Measurements from ENCODE around the gene TSPAN31. TPM values are rescaled to one million over a fixed set of nuclear protein-coding genes. Genes with fewer than 3 reads are reported as not detected.

TSPAN31 gene
- total RNA-seq, 2 donors from 2014 or later, result 21.7 to 27.8 TPM

GRCh38 chr12:57723630-57723962 is 21.2 kb upstream of the TSPAN31 start:
- peaks cover 18% of the 10 kb centered on the region for H3K36me3 ChIP-seq (ENCODE audit: control insufficient read depth, insufficient read depth, low read length)
- H3K4me1 ChIP-seq (ENCODE audit: control insufficient read depth, insufficient read depth, low read length), result no peaks in the 10 kb centered on the region
- H3K27me3 ChIP-seq (ENCODE audit: control insufficient read depth, insufficient read depth, low read length, poor library complexity, severe bottlenecking), result peaks cover 59% of the 10 kb centered on the region
- TF ChIP-seq CTCF (conservative IDR thresholded peaks at IDR 0.05), result no peak
- H3K27ac ChIP-seq (ENCODE audit: low read depth, low read length), result no peak overlapping the region
- H3K9ac ChIP-seq (ENCODE audit: extremely low read depth, low read length, poor library complexity, severe bottlenecking), result no peak overlapping the region
- 75% methylated on average over 1 of the region's 2 CpGs; no CpG with 5 or more reads in 1 of the 2 experiments for WGBS, 2 experiments (ENCODE audit: insufficient coverage in 1 of 2, insufficient read length in 1 of 2)
- peaks cover 59% of the 10 kb centered on the region for H3K27me3 Mint-ChIP-seq (ENCODE audit: insufficient read depth)
- no peak overlapping the region for H3K4me3 Mint-ChIP-seq
- H3K9me3 ChIP-seq (ENCODE audit: control insufficient read depth, low read length), result no peaks in the 10 kb centered on the region
- H3K9me3 Mint-ChIP-seq, result peaks cover 2% of the 10 kb centered on the region
- no peak for DNase-seq
- no peak overlapping the region for H3K27ac Mint-ChIP-seq
- H3K36me3 Mint-ChIP-seq (ENCODE audit: low read depth), result peaks cover 31% of the 10 kb centered on the region
- H3K4me3 ChIP-seq (ENCODE audit: low read length), result no peak overlapping the region
- peaks cover 4% of the 10 kb centered on the region for H3K4me1 Mint-ChIP-seq

GRCh38 chr12:57724003-57724935 is 20.6 kb upstream of the TSPAN31 start:
- H3K9me3 ChIP-seq (ENCODE audit: control insufficient read depth, low read length), result no peaks in the 10 kb centered on the region
- peaks cover 4% of the 10 kb centered on the region for H3K4me1 Mint-ChIP-seq
- TF ChIP-seq CTCF (conservative IDR thresholded peaks at IDR 0.05), result no peak
- no peak overlapping the region for H3K9ac ChIP-seq (ENCODE audit: extremely low read depth, low read length, poor library complexity, severe bottlenecking)
- H3K4me3 ChIP-seq (ENCODE audit: low read length), result no peak overlapping the region
- DNase-seq, result peak; percentile 44
- H3K36me3 Mint-ChIP-seq (ENCODE audit: low read depth), result peaks cover 25% of the 10 kb centered on the region
- no peak overlapping the region for H3K27ac ChIP-seq (ENCODE audit: low read depth, low read length)
- H3K27me3 ChIP-seq (ENCODE audit: control insufficient read depth, insufficient read depth, low read length, poor library complexity, severe bottlenecking), result peaks cover 66% of the 10 kb centered on the region
- H3K27ac Mint-ChIP-seq, result no peak overlapping the region
- H3K36me3 ChIP-seq (ENCODE audit: control insufficient read depth, insufficient read depth, low read length), result peaks cover 13% of the 10 kb centered on the region
- H3K4me3 Mint-ChIP-seq, result no peak overlapping the region
- peaks cover 66% of the 10 kb centered on the region for H3K27me3 Mint-ChIP-seq (ENCODE audit: insufficient read depth)
- H3K4me1 ChIP-seq (ENCODE audit: control insufficient read depth, insufficient read depth, low read length), result no peaks in the 10 kb centered on the region
- peaks cover 2% of the 10 kb centered on the region for H3K9me3 Mint-ChIP-seq
- WGBS, 2 experiments (ENCODE audit: insufficient coverage in 1 of 2, insufficient read length in 1 of 2), result 85 to 96% methylated on average over 11 to 12 of the region's 12 CpGs

- H3K4me3 Mint-ChIP-seq, result no peak overlapping the region
- H3K4me1 Mint-ChIP-seq, result peaks cover 4% of the 10 kb centered on the region
- H3K4me1 ChIP-seq (ENCODE audit: control insufficient read depth, insufficient read depth, low read length), result no peaks in the 10 kb centered on the region
- peaks cover 8% of the 10 kb centered on the region for H3K36me3 ChIP-seq (ENCODE audit: control insufficient read depth, insufficient read depth, low read length)
- H3K9ac ChIP-seq (ENCODE audit: extremely low read depth, low read length, poor library complexity, severe bottlenecking), result no peak overlapping the region
- peaks cover 74% of the 10 kb centered on the region for H3K27me3 Mint-ChIP-seq (ENCODE audit: insufficient read depth)
- no peak overlapping the region for H3K27ac ChIP-seq (ENCODE audit: low read depth, low read length)
- WGBS, 2 experiments (ENCODE audit: insufficient coverage in 1 of 2, insufficient read length in 1 of 2), result 56 to 100% methylated on average over 1 to 5 of the region's 11 CpGs
- peaks cover 20% of the 10 kb centered on the region for H3K36me3 Mint-ChIP-seq (ENCODE audit: low read depth)
- peak; percentile 42 for DNase-seq
- H3K9me3 ChIP-seq (ENCODE audit: control insufficient read depth, low read length), result no peaks in the 10 kb centered on the region
- H3K27me3 ChIP-seq (ENCODE audit: control insufficient read depth, insufficient read depth, low read length, poor library complexity, severe bottlenecking), result peaks cover 75% of the 10 kb centered on the region
- H3K27ac Mint-ChIP-seq, result no peak overlapping the region
- H3K4me3 ChIP-seq (ENCODE audit: low read length), result no peak overlapping the region
- TF ChIP-seq CTCF (conservative IDR thresholded peaks at IDR 0.05), result no peak
- peaks cover 2% of the 10 kb centered on the region for H3K9me3 Mint-ChIP-seq
Observed at GRCh38 chr12:57724936-57725740, 19.7 kb upstream of the TSPAN31 start.

All from endodermal cell (in vitro differentiated cells).